AG04450 (cell line): ENCODE measurements around the gene BRD3OS. TPM values are rescaled to one million over a fixed set of nuclear protein-coding genes. Genes with fewer than 3 reads are reported as not detected.

ENCODE experiments used
- CTCF ChIA-PET: fragments of 300-600, 350-600 bp; formaldehyde crosslinking; extraction: SDS; loops from one replicate; lab custom pipeline; 2022; ENCODE audit warnings: antibody characterized with exemption, inconsistent platforms; lab: Charles Lee
- POLR2A ChIA-PET: fragments of 350-600 bp; formaldehyde crosslinking; extraction: SDS; loops from one replicate; lab custom pipeline; 2021; ENCODE audit warnings: antibody characterized with exemption, inconsistent platforms; lab: Yijun Ruan, JAX
- DNase-seq: peaks from one replicate; pipeline ENCODE4 v3.0.0-alpha.2; 2011; ENCODE audit warnings: low read depth, low spot score
- H3K27ac ChIP-seq: one replicate; pipeline ENCODE4 v1.5.1; 2012; ENCODE audit warnings: low read depth, low read length, control low read depth
- H3K27me3 ChIP-seq: one replicate; pipeline ENCODE4 v1.6.0; 2012; ENCODE audit warnings: low read length; ENCODE audit not compliant: control insufficient read depth, insufficient read depth
- H3K4me3 ChIP-seq: 2 replicates; pipeline ENCODE4 v1.5.1; 2011; ENCODE audit warnings: mild to moderate bottlenecking, low read depth, low read length, control low read depth
- H3K9me3 ChIP-seq: 2 replicates; pipeline ENCODE4 v1.5.1; 2012; ENCODE audit warnings: low read length; ENCODE audit not compliant: control insufficient read depth, insufficient read depth
- CTCF ChIP-seq: IDR thresholded peaks from 2 replicates; pipeline ENCODE4 v1.5.1; 2011; ENCODE audit warnings: low read depth, low read length, control low read depth, inconsistent platforms
- polyA plus RNA-seq: library from polyadenylated mRNA; depleted of rRNA; stranded (reverse); fragments of >200 nt; gene quantifications from 2 replicates; pipeline ENCODE4 v1.2.3, GENCODE V29; 2011

Gene BRD3OS
- polyA plus RNA-seq, 1 experiment, result 20.2 TPM

DNA sequence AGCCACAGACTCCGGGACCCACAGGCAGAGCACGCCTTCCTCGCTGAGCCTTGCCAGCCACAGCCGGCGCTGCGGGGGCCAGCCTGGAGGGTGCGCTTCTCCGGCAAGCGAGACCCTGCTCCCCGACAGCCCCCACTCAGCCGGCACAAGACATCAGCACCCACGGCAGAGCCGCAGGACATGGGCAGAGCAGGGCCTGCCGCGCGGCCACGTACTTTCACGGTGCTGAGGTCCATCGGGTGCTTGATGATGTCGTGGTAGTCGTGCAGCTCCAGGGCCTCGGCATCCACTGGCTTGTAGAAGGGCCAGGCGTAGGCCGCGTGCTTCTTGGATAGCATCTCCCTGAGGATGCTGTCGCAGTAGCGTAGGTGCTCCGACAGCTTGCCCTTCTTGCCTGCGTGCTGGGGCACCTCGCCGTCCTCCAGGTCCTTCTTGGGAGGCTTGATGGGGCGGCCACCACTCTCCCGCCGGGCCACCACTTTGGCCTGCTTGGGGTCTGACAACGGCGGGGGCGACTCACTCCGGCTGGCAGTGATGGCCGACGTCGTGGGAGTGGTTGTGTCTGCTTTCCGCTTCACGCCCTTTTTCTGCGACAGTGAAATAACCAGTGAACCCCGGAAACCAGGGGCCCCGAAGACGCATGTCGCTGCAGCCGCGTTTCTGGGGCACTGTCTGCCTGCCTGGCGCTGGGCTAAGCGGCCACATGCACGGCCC is 22.7 kb downstream of the BRD3OS start:
- no peak overlapping the region for H3K27ac ChIP-seq
- ChIA-PET CTCF (no interaction called here), POLR2A (no interaction called here)
- no peak overlapping the region for H3K4me3 ChIP-seq
- H3K27me3 ChIP-seq, result no peaks in the 10 kb centered on the region
- no peak for DNase-seq
- TF ChIP-seq CTCF, result no peak
- H3K9me3 ChIP-seq, result no peaks in the 10 kb centered on the region; the same call in 1 of the 2 replicates

- Histone ChIP-seq H3K9me3 (no peaks in the 10 kb centered on the region; the same call in 1 of the 2 replicates), H3K27ac (no peak overlapping the region), H3K4me3 (no peak overlapping the region), H3K27me3 (no peaks in the 10 kb centered on the region)
- ChIA-PET POLR2A (no interaction called here), CTCF (no interaction called here)
- TF ChIP-seq CTCF, result no peak
- DNase-seq, result no peak
Measured at GRCh38 chr9:134048582-134048968, 23.3 kb downstream of the BRD3OS start.

DNA sequence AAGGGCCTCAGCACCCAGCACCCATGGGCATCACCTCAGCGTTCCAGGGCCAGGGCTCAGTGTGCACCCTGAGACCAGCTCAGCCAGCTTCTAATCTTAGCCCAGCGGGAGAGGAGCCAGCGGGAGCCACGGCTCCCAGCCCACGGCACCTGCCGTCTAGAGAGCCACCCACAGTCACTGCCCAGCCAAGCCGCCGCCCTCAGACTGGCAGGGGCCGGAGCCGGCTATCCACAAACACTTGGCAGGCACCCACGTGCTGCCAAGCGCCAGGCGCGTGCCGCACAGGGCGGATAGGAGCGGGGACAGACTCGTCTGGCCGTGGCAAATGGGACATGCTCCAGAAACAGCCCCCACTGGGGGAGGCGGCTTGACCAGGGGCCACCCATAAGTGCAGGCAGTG is 24.0 kb downstream of the BRD3OS start:
- CTCF ChIA-PET, result no interaction called here
- Histone ChIP-seq H3K27ac (no peak overlapping the region), H3K9me3 (no peaks in the 10 kb centered on the region; the same call in 1 of the 2 replicates), H3K4me3 (no peak overlapping the region), H3K27me3 (no peaks in the 10 kb centered on the region)
- no peak for DNase-seq
- POLR2A ChIA-PET, result no interaction called here
- TF ChIP-seq CTCF, result no peak

DNA sequence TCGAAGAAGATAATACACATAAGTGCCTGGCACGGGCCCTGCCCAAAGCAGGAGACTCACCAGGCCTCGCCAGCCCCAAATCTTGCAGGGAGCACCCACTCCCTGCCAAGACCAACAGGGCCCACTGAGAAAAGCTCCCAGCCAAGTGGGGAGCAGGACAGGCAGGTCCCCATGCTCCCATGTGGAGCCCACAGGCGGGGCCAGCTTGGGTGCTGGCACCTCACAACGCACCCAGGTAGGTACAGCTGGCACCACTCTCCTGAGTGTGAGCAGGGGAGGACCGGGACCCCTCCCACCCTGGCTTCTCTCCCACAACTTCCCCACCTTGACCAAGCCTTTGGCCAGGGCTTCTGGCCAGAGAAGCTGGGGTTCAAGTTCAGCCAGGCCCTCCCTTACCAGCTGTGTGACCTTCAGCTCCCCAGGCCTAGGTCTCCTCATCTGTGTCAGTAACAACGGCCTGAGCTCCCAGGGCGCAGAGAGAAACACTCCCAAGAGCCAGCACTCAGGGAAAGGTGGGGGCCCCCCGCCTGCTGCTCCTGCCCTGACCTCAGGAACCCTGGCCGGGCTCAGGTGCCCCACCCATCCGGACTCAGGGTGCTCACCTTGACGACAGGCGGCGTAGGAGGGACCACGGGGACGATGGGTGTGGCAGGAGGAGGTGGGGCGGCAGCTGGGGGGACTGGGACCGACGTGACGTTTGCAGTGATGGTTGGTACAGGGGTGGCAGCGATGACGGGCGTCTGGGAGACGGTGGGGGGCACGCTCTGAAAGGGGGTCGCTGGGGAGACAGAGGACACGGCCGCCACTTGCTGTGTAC is 24.7 kb downstream of the BRD3OS start:
- H3K9me3 ChIP-seq, result no peaks in the 10 kb centered on the region; the same call in 1 of the 2 replicates
- ChIA-PET POLR2A (no interaction called here), CTCF (no interaction called here)
- no peak overlapping the region for H3K27ac ChIP-seq
- DNase-seq, result no peak
- H3K4me3 ChIP-seq, result no peak overlapping the region
- no peak for TF ChIP-seq CTCF
- no peaks in the 10 kb centered on the region for H3K27me3 ChIP-seq

DNA sequence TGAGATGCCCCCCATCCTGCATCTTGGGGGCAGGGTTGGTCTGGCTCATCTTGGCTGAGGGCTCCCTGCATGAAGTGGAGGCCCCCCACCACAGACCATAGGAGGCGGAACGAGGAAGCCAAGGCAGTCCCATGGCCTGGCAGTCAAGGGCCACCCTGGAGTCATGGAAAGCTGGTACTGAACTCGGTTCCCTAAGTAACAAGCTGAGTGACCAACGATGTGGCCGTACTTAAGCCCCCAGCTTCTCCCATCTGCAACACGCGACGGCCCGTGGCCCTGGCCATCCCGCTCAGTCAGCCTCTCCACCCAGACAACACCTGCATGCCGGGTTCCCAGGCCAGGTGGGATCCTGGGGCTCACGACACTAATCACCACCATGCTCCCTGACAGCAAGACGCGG is 25.4 kb downstream of the BRD3OS start:
- DNase-seq, result no peak
- H3K9me3 ChIP-seq, result no peaks in the 10 kb centered on the region; the same call in 1 of the 2 replicates
- no peak for TF ChIP-seq CTCF
- ChIA-PET CTCF (interaction anchor here (0.6 kb wide), 1 partner anchor 11 kb away, joined by 3 read pairs; no protein-coding TSS in a partner anchor), POLR2A (no interaction called here)
- H3K27me3 ChIP-seq, result no peaks in the 10 kb centered on the region
- no peak overlapping the region for H3K27ac ChIP-seq
- no peak overlapping the region for H3K4me3 ChIP-seq
